HG02840 (cell line): ENCODE results near the gene DHCR7.

Experiments
- ATAC-seq: cut with Tn5 transposase; IDR thresholded peaks from one replicate; pipeline ENCODE4 v1.9.1; 2021; ENCODE audit warnings: mild to moderate bottlenecking, moderate library complexity, moderate number of reproducible peaks; ENCODE audit not compliant: unreplicated experiment, low FRiP score

DHCR7 gene

DNA sequence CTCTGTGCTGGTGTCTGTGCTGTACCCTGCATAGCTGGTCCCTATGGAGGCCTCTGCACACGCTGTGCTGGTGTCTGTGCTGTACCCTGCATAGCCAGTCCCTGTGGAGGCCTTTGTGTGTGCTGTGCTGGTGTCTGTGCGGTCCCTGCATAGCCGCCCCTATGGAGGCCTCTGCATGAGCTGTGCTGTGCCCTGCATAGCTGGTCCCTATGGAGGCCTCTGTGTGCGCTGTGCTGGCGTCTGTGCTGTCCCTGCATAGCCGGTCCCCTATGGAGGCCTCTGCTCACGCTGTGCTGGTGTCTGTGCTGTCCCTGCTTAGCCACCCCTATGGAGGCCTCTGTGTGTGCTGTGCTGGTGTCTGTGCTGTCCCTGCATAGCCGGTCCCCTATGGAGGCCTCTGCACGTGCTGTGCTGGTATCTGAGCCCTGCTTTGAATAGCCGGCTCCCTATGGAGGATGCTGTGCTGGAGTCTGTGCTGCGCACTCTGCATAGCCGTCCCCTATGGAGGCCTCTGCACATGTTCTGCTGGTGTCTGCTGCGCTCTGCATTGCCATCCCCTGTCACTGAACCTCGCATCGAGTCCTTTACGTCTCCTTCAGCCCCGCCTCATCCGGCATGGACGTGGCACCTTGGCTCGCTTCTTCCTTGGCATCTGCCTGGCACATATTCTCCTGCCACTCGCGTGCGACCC, 11.0 kb upstream of the DHCR7 start:
- no peak for ATAC-seq

DNA sequence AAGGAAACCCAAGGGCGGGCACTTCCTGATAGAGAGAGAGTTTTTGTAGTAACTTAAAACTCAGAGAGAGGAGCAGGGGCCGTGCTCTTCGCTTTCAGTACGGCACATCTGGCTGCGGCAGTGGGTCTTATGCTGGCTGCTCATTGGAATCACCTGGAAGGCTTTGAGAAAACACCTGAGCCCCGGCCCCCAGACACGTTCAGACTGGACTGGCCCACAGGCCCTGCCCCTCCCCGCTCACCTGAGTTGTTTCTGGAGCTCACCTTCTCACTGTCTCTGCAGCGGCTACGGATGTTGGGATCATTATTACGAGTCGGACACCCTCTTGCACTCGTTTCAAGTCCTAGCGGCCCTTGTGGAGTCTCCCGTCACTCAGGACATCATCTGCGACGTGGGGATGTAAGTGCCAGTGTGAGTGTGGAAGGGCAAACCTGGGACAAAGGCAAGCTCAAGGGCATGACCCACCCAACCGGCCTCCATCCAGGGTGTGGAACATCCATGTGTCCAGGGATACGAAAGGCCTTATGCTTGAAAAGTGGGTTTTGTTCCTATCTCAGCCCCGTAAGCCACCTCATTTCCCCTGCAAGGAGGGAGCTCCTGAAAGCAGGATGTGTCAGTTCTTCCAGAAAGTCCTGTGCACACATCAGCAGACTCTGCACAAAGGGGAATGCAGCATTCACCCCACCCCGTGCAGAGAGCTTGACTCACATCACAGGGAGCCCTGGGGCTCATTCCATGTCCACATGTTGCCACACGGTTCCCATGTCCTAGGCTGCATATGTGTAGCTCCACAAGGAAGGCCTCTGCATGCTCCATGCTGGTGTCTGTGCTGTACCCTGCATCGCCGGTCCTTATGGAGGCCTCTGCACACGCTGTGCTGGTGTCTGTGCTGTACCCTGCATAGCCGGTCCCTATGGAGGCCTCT, 10.2 kb upstream of the DHCR7 start:
- no peak for ATAC-seq

DNA sequence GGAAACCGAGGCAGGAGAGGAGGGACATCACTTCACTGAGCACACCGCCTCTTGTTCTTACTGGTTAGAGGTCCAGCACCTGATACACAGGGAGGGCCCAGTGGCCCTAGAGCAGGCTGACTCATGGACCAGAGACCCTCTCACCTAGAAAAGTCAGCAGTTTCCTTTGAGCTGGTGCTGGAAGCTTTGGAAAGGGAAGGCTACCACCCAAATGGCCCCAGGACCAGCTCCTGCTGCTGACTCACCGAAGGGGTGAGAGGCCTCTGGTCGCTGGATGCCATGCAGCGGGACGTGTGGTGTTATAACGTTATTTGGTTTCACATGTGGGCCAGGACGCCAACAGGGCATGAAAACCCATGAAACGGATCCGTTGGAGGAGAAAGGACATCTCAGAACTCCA, 8.6 kb upstream of the DHCR7 start:
- ATAC-seq: no peak

DNA sequence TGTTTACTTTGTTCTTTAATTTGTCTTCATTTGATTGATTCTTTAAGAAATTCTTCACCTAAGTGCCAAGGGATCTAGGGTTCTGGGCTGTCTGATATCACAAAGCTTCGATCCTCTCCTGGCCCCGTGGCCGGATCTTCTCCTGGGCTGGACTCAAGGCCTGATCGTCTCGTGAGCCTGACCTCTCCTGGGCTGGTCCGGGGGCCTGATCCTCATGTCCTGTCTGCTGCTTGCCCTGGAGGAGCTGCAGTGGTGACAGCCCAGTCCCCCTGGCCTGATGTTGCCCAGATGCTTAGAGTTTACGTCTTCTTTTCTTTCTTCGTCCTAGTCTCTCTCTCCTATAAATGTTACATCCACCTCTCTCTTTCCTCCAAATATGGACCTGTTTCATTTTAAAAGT, 8.1 kb upstream of the DHCR7 start:
- ATAC-seq: no peak

DNA sequence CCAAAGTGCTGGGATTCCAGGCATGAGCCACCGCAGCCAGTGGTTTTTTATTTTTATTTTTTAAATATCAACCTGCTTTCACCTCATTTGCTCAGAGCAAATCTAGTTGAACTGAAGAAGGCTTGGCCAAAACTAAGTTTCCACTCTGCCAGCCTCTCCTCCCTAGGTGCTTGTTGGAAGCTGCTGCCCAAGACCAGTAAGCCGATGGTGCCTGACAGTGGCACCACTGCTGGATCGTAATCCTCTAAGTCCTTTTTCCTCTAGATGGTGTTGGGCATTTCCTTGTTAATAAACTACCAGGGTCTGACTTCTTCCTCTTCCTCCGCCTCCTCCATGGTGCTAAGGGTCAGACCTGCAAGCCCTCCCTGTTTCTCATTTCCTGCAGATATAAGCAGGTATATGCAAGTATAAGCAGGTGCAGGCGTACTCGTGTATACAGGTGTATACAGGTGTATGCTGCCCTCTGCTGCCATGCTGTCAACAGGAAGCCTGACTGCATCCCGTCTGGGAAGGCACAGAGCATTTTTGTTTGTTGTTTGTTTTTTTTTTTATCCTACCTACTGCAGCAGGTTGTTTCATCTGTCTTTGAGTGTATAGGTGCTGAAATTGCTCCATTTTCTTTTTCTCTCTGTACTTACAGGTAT, 6.4 kb upstream of the DHCR7 start:
- no peak for ATAC-seq

DNA sequence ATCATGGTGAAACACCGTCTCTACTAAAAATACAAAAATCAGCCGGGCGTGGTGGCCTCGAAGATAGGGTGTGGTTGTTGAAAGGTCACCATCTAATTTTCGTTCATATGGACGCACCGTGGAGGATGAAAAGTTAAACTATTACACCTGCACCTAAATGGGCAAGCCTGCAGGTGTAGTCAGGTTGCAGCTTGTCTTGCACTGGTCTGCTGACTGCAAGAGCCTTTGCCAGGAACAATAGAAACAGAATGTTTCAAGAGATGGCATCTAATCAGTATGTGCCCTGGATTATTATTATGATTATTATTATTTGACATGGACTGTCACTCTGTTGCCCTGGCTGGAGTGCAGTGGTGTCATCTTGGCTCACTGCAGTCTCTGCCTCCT, 5.7 kb upstream of the DHCR7 start:
- ATAC-seq: no peak

DNA sequence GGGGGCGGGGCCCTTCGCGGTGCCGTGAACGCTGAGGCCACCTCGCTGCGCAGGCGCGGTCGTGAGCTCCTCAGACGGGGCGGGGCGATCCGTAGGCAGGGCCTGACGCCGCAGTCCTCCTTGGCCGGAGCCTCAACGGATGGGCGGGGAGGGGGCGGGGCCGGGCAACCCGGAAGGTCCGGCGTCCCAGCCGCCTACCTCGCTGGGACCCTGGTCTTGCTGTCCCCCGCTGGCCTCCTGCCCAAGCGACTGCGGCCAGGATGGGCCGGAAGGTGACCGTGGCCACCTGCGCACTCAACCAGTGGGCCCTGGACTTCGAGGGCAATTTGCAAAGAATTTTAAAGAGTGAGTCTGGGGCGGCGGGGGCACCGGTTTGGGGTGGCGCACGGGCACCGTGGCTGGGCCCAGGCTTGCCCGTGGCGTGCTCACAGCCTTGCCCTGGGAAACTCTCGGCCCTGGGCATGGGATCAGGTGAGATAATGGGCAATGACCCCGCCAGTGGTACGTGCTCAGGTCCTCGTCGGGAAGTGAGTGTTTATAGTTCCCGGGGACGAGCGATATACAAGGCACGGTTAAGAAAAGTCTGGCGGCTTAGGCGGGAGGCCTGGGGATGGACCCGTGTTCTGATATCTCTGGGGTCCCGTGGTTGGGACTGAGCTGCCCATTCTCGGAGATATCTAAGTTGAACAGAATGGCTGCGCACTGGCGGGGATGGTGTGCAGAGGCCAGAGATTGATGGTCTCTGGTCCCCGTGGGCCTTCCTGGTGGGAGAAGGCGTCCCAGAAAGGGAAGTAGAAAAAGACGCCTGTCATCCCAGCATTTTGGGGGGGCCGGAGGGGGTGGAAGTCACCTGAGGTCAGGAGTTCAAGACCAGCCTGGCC, 5.1 kb upstream of the DHCR7 start, which contains the start of gene NADSYN1:
TSS of gene NADSYN1 (plus strand) at position 167 of the 881 bp plus-strand sequence. CDS start at position 261, 94 bp downstream.
- ATAC-seq: peak; percentile 53

DNA sequence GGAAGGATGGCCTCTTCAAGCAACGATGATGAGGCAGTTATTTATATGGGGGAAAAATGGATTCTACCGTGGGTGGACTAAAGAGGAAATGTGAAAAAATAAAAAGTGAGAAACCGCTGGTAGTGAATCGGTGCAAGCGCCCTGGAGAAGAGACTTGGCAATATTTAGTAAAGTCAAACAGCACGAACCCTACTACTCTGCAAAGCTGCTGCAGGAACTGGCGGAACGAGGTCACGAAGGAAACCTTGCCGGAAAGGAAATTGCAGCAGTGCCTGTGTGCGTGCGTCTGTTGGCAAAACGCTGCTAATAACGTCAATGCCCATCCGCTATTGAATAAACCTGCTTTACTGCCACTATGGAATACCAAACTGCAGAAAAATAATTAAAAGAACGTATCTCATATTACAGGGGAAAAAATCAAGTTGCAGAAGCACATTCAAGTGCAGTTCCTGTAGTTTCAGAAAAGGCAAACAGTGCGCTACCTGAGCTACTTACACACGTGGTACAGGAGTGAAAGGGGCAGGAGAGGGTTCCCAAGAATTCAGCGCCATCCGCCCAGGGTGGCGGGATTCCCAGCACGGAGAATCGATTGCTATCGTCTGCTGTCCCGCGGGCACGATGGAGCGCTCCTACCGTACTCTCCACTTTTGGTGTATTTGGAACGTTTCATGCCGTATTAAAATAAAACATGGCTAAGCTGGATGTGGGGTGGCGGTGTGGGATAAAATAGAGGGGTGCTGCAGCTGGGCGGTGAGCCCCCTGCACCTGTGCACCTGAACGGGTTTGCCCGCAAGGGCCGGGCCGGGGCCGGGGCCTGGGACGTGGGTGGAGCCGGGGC, 4.2 kb upstream of the DHCR7 start:
- ATAC-seq: no peak

DNA sequence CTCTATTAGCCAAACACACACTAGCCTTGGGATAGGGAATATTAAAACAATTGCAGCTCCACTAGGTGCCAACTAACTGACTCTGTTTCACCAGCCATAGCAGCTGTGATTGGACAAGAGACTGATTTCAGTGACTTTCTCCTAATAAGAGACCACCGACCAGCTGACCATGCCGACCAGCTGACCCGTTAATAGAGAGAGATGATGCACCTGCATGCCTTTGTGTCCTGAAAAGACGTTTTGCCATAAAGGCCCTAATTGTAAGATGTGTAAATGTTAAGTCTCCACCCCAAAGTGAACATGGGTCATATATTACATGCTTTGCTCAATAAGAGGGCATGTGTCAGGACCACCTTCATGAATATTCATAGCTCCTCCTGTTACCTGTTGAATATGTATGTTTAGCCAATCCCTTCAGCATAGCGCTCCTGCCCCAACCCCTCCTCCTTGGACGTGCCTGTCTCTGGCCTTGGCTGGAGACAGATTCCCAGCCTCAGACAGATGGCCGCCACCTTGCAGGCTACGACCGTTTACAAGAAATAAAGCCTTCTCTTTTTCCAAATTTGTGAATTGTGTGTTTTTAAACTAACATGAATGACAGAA, 3.5 kb upstream of the DHCR7 start:
- ATAC-seq: no peak

DNA sequence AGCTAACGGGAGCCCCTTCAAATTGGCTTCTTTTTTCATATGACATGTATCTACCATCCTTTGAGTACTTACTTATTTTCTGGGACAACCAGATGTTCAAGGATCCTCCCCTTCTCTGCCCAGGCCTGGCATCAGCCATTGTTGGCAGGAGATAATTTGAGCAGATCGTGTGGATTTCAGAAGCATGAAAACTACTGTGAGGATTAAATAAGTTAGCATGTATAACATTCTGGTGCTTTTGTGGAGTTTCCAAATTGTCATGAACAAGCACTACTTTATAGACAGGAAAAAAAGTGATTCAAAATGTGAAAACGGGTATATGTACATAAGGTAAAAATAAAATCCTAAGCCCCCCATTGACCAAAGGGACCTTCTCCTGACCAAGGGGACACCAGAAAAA, 2.7 kb upstream of the DHCR7 start:
- ATAC-seq: no peak

DNA sequence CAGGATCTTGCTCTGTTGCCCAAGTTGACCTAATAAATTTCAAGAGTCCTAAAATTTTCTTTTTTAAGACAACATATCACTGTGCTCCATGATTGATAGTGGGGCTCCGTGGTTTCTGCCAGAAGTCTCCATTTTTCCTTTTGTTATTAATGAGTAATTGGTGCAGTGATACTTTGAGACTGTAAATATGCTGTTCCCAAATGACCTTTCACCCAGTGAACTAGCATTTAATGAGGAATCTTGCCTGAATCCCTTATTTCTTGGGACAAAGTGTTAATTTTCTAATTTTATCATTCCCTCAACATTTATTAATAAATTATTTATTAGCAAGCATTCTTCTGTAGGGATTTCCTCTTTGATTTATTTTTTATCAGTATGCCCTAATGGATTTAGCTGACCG, 2.3 kb upstream of the DHCR7 start:
- no peak for ATAC-seq

DNA sequence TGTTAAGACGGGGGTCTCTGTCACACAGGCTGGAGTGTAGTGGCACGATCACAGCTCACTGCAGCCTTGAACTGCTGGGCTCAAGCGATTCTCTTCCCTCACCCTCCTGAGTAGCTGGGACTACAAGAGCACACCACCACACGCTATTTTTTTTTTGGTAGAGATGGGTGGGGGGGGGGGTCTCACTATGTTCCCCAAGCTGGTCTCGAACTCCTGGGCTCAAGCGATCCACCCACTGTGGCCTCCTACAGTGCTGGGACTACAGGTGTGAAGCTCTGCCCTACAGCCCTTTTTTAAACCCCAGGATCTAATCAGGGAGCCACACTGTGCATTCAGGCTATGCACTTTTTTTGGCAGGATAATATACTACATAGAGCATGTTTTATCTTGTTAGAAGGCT, 1.4 kb upstream of the DHCR7 start:
- no peak for ATAC-seq

DNA sequence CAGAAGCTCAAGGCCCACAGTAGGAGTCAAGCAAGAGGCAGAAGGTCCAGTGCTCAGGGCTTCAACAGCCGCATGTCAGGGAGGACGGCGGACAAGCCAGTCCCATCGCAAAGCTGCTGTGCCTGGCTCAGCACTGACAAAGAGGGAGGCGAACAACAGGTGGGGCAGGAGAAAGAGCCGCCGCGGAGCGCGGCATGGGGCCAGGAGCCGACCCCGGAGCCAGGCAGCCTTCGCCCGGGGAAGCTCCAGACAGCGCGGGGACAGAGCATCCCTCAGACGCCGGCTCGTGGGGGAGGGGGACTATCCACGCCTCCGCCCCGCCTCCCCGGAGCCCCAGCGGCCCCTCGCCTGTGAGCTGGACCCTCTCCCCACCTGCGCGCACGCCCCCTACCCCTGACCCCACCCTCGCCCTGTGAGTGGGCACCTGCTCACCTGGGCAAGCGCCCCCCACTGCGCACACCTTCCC, 369 bp downstream of the DHCR7 start:
- ATAC-seq: no peak

DNA sequence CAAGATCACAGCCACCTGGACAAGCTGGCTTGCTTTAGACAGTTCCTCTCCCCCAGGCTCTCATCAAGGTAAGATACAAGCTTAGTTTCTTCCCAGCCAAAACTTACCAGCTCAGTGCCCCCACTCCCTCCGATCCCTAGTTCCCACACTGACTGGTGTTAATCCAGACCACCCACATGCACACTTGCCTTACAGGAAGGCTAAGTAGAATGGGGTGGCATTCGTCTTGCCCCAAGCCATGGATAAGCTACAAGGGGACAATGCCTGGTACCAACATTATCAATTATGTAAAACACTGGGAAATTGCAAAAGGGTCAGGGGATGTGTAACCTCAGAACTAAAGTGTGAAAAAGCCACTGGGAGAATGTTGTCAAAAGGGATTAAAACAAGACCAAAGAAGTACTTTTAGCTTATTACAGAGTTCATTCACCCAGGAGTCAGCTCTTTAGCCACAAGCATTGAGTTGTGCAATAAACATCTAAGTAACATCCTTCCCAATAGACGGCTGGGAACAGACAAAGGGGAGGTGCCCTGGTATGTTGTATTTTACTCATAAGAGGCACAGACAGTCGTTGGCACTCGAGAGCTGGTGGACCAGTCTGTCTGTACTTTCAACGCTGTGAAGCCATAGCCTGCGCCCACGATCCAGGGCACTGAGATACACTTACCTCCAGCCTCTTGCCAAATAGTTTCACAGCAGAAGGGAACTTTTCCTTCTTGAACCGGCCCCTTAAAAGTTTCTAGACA, 1.1 kb downstream of the DHCR7 start:
- no peak for ATAC-seq

DNA sequence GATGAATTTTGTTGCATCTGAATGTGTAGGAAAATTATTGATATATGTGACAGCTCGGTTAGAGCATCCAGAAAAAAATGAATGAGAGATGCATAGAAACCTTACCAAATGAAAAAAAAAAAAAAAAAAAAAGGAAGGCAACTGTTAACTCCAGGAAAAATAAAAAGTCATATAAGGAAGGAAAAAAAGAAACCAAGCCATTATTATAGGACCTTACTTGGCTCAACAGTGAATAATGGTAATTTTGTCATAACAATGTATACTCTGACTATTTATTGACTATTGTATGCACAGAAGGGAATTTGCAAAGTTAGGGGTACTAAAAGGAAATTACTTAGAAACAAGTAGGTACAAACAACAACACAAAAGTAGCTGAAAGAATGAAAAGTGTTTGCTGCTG, 2.0 kb downstream of the DHCR7 start:
- ATAC-seq: no peak

DNA sequence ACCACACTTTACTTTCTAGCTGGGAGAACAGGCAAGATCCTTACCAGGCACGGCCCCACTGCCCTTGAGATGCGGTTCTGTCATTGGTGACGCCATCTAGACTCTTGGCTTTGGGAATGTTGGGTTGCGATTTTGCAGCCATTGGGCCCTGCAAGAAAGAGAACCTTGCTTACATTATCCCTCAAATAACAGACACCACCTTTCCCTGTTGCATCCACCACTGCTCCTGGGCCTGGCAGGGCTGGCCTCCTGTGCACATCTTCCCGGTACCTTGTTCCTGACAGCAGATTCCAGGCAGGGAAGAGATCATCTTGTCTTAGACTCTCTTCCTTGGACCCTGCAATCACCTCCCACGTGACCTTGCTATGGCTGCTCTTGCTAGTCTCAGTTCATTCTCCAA, 3.4 kb downstream of the DHCR7 start:
- ATAC-seq: no peak

DNA sequence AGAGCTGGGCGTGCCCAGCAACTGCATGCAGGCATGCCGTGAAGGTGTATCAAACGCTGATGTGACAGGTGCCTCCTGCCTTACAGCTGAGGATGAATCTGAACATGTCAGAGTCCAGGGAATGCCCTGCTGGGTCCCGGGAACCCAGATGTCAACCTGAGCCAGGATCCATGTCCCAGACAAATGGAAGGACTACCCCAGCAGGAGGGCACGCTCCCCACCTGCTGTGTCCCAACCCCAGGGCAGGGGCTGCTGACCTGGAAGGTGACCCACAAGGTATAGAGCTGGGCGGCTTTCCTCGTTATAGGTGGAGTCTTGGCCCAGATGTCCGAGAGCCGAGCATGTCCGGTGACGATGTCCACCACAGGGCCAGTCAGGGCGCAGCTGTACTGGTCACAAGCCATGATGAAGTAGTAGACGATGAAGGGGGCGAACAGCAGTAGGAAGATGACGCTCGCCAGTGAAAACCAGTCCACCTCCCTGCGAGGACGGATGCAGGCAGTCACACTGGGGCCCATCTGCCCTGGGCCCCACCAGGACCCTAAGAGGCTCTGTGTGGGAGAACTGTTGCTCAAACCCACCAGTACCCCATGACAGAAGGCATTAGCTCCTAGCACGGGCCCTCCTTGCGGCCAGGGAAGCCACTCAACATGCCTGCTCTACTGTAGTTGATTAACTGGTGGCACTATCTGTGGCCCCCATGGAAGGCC, 4.3 kb downstream of the DHCR7 start:
- ATAC-seq: no peak

DNA sequence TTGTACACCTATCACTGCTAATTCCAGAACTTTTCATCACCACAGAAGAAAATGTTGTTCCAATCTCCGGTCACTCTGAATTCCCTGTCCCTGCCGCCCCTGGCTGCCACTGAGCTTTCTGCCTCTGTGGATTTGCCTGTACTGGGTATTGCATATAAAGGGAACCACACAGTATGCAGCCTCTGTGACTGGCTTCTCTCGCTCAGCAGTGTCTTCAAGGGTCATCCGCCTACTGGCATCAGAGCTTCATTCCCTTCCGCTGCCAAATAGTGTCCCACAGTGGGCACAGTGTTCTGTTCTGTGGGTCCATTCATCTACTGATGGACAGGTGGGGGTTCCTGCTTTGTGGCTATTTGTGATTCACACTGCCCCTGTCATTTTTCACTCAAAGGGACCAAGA, 5.3 kb downstream of the DHCR7 start:
- ATAC-seq: no peak
